DMS79 treated with DMSO at 0.1 percent for 48 hours (cell line): ENCODE measurements around the gene ZNF90.
A peak's percentile ranks its signal among the peaks of the same experiment; 100 is the strongest.
"Not testable (repeated sequence)": the region's sequence is repeated elsewhere in the genome, so short reads cannot be mapped to it uniquely, and the experiment has no call there.

Experiments used
- DNase-seq: peaks from one replicate; lab custom pipeline; 2025; lab: John Stamatoyannopoulos, UW

The ZNF90 gene

DNA sequence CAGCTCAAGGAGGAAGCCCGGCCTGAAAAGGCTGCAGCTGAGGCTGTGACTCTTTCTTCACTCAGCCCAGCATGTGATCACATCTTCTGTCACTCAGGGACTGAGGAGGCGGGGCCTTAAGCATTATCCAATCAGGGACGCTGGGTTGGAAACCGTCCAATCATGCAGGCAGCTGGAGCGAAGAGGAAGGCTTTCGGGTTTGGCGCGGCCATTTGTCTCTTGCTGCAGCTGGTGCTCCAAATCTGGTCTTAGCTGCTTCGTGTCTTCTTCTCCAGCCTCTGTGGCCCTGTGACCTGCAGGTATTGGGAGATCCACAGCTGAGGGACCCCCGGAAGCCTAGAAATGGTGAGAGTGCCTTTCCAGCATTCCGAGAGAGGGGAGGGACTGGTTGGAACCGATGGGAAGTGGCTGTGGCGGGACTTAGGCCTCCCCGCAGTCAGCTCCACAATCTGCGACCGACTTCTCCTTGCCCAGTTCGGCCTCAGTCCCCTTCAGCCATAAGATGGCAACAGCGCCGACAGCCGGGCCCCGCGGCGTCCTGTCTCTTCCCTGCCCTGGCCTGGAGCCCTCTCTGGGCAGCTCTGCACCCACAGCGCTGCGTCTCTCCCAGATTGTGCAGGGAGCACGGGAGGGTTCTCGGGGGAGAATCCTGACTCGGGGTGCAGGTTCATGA is at the start of gene ZNF90:
TSS of gene ZNF90 (plus strand) at position 210 of the 673 bp plus-strand sequence. CDS start at position 343, 133 bp downstream.
- DNase-seq = peak; percentile 96

DNA sequence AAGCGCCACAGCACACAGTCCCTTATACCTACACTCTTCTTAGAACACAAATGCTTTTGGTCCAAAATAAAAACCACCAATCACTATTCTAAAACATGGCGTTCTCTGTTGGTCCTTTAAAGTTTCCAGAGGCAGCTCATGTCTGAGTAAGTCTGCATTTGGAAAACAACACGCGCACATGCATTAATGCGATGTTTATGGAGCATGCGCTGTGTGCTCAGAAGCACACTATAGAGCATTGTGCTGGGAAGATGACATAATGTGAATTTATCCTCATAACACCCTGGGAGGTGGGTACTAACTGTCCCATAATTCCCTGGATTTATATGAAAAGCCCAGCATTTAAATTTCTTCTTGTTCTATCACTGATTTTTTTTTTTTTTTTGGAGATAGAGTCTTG is 49.2 kb upstream of the ZNF90 start:
- DNase-seq = no peak

DNA sequence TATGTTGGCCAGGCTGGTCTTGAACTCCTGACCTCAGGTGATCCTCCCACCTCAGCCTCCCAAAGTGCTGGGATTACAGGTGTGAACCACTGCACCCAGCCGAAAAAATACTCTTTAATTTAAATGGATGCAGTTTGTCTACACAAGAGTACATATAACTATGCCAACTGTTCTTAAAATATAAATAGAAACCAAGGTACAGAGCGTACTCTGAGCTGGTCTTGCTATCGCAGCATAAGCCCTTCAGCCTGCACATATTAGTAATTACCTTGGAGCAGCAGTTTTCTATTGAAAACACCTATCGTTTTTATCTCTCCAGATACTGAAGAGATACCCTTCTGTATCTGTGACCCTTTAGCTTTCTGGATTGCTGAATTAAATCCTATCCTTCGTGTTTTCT is 41.9 kb upstream of the ZNF90 start:
- no peak for DNase-seq

DNA sequence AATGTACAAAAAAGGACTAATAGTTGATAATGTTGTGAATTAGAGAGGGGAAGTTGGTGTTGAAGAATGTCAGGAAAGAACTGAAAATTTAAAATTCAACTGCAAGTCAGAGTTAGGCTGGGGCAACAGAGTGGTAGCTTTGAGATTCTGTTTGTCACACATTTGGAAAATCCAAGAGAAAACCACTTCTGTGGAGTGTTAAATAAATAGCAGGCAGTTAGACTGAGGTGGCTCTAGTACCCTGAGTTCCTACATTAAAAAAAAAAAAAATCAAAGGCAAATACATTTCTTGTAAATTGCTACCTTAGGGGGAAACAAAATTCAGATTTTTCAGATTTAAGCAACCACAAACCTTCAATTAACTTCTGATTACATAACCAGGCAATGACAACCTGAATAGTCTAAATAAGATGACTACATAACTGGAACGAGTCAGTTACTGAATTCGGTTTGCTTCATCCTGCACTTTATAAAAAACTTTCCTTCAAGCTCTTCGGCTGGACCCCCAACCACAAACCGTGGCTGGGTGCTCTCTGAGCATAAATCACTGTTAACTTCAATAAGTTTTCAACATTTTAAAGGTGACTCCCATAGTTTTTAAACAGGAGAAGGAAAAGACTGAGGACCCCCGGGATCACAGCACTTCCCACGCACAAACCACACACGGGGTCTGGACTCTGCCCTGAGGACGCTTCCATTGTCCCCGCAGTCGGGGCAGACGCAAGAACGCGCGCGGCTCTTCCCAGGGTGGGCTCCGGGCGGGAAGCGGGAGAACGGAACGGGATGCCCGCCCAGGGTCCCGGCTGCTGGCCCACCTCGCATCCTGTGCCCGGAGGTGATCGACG is 39.2 kb upstream of the ZNF90 start:
- peak; percentile 45 for DNase-seq

DNA sequence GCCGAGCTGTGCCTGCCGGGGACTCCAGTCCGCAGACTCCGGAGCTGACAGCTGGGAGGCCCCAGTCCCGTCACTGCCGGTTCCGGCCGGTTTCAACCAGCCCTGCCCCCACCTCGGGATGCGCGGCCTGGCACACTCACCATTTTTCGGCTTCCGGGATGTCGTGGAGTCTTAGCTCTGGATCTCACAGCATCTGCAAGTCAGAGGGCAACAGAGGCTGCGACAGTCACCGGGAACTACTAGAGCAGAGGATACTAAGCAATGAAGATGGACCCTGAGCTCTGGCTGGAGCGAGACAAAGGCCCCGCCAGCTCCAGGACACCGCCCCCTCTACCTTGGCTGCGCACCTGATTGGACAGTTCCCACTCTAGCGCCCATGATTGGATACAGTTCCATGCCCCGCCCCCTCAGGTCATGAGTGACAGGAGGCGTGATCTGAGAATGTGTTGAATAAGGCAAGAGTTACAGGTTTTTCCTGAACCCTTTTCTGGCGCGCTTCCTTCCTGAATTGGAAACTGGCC is 38.5 kb upstream of the ZNF90 start, which contains the start of gene ZNF682:
TSS of gene ZNF682 (minus strand) at position 303 of the 521 bp plus-strand sequence. CDS start at position 143, 160 bp downstream.
- peak; percentile 95 for DNase-seq

DNA sequence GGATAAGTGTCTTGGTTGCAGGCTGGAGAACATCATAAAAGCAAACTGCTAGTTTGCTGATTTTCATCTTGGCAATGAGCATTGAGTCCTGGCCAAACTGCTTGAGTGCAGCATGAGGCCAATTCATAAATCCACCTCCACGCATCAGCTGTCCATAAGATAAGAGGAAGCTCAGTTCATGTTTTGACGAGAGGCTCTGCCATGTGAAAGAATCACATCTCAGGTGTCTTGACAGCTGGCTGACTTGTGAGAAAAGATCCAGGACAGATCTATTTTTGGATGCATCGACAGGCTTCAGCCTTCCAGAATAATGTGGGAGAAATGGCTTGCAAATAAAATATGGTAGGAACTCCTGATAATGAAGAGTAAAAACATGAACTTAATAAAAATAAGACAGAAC is 33.1 kb upstream of the ZNF90 start:
- DNase-seq = no peak

DNA sequence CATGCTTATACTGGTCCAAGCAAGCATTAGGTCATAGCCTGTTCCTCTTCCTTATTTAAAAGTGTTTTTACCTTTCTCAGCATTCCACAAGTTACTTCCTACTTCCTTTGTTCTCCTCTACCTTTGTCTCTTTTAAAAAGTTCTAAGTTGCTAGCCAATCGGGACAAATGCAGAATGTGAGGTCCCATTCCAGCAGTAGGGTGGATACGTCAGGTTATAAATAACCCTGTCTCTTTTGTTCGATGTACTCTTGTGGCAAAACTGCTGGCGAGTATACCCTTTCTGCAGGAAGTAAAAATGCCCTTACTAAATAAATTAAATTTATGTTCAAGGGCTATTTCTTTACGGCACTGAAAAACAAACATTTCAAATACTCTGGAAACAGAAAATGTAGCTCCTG is 32.1 kb upstream of the ZNF90 start:
- not testable (repeated sequence) for DNase-seq

DNA sequence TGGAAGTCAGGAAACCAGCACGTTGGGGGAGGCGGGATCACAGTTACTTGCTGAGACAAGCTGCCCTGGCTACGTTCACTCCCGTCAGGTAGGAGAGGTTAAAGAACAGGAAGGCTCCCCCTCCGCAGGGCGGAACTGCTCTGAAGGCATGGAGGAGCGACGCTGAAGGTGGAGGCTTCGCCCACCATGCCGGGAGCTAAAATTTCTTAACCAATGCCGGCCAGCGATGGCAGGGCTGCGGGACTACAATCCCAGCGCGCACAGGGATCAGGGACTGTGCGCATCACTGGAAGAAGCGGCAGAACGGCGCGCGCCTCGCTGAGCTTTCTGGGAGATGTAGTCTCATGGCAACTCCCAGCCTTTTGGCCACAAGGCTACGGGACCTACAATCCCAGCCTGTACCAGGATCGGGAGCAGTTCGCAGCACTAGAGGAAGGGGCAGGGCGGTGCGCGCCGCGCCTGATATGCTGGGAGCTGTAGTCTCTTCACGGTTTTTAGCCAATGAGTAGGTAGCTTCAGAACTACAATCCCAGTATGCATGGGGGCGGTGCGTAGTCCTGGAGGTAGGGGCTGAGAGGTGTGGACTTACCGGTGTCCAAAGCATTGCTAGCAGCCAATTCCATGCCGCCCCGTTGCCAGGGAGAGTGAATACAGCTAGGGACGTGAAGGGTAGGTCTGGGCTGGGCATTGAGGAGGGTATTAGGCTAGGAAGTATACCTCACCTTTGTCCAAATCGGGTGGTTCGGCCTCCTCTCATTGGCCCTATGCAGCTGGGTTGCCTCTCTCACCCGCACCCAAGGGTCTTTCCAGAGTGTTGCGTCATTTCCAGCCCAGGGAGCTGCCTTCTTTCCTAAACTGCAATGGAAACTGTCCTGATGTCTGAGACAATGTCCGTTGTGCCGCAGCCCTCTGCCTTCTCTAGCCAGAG is 25.7 kb upstream of the ZNF90 start:
- DNase-seq = peak; percentile 97

DNA sequence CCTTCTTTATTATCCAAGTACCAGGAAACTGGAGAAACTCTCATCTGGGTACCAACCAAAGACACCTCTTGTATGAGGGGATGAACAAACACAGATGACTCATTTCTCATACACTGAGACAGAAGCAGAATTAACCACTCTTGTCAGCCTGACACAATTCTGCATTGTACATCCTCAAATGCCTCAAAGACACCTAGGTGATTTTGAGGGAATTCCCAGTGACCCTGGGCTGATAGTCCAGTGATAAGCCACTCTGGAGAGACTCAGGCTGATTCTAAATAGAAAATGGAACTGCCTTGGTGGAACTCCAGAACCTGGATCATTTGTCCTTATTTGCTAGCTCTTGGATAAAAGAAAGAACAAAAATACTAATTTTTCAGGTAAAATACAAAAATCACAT is 19.1 kb upstream of the ZNF90 start:
- not testable (repeated sequence) for DNase-seq

DNA sequence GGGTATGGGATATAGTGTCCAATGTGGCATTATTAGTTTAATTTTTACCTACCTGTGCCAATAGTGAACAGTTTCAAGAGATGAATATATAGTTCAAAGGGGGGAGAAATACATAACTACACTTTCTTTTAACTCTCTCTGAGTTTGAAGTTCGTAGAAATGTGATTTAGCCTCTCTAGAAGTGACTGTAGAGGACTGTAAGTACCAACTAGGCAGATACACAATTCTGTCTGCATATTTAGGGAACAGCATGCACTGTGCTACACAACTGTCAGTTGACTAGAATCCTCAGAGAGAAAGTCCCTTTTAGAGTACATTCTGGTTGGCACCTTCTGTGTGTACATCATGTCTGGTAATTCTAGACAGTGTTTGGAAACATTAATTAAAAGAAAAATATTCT is 17.5 kb upstream of the ZNF90 start:
- no peak for DNase-seq

DNA sequence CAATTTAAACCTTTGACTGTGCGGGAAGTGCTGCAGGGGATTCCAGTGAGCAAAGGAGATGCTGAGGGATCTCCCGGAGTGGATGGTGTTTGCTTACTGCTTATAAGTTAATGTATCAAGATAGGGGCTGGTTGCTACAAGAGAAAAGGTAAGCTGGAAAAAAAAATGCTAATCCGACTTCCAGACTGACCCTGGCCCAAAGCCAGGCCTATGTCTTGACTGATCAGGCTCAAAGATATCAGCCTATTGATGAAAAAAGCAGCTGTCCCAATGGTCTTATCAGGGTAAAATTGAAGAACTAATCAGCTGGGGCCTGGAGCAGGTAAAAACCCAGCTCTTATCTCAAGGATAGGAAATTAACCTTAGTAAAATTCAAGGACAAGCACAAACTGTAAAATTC is 10.9 kb upstream of the ZNF90 start:
- DNase-seq = no peak

DNA sequence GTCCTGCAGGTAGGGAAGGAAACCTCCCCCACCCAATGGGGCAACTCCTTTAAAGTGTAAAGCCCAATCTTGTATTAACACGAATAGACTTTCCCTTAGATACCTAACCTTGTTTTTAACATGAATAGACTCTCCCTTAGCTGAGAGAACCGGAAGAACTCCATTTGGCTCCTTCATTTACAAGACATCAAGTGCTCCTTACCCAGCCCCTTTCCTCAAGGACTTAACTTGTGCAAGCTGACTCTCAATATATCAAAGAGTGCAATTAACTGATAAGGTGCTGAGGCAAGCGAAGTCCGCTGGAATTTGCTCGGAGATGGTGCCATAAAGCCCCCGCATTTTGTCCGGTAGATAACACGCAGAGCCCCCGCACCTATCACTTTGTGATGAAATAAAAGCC is 9.9 kb upstream of the ZNF90 start:
- no peak for DNase-seq

DNA sequence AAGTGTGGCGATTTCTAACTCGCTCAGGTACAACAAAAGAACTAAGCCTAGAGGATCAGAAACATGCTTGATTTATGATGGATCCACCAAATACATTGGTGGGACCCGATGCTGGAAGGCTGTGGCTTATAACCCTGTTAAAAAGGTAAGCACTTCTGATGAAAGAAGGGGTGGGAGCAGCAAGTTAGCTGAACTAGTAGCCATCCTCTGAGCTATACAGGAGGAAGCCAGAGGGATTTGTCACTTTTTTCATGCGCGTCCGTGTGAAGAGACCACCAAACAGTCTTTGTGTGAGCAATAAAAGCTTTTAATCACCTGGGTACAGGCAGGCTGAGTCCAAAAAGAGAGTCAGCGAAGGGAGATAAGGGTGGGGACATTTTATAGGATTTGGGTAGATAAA is 9.2 kb upstream of the ZNF90 start:
- not testable (repeated sequence) for DNase-seq

DNA sequence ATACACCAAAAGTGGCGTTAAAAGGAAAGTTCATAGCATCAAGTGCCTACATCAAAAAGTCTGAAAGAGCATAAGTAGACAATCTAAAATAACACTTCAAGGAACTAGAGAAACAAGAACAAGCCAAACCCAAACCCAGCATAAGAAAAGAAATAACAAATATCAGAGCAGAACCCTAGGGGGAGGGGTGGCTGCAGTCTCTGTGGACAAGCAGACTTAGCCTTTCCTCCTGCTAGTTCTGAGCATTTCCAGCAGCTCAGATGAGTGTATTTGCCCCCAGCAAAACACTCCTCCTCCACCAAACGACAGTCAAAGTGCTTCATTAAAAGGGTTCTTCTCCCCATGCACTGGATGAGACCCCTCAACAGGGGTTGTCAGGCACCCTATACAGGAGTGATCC is 7.1 kb upstream of the ZNF90 start:
- no peak for DNase-seq

DNA sequence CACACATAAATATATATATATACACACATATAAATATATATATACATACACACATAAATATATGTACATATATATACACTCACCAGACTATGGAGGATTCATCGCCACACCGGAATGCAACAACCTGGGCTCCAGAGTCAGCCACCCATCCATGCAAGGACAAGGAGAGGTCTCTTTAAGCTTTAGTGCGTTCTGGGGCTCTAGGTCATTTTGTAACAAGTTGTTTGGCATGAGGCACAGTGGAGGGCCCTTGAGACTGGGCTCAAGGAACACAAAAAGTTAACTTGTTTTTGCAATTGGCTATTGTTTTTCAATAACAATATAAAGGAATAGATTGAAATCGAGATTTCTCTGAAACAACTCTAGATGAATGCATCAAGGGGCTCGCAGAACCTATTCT is 4.9 kb upstream of the ZNF90 start:
- DNase-seq = no peak

DNA sequence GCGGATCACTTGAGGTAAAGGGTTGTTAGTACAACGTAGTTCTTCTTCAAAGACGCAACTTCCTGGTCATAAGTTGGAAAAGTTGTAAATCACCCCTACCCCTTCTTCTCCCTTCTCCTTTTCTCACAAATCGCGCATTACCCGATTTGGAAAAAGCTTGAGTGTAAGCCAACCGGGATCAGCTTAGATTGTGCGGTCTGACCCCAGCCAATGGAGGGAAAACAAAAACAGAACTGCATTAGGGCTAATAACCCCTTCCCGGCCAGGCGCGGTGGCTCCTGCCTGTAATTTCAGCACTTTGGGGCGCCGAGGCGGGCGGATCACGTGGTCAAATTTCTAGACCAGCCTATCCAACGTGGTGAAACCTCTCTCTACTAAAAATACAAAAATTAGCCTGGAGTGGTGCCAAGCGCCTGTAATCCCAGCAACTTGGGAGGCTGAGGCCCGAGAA is 806 bp downstream of the ZNF90 start:
- peak; percentile 60 for DNase-seq

DNA sequence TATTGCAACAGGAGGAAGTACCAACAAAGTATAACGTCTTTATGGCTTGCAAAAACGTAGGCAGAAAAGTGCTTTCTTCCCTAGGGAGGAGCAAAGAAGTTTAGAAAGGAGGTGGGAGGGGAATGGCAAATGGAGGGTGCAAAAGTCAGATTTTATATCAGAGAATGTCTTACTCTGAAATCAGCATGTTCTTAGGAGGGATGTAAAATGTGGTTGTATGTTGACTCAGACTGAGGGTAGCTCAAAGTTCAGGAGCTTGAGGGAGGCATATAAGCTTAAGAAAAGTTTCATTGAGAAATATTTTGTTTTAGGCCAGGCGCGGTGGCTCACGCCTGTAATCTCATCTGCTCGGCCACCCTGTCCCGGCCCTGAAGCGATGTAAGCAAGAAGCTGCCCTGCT is 1.7 kb downstream of the ZNF90 start:
- DNase-seq = no peak

DNA sequence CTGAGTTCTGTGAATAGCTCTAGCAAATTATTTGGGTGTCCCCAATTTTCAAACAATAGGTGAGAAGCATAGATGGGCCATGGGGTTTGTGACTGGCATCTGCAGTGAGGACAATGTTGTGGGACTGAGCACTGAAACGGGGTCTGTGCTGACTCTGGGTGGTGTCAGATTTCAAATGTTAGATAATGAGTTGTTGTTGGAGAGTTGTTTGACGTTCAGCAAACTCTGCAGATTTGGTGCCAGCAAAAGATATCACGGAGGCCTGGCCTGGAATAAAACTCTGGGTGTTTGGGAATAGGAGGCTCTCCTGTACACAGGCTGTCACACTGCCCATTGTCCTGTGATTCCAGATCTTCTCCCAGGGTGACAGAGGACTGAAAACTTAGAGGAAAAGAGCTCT is 2.9 kb downstream of the ZNF90 start:
- DNase-seq = no peak

DNA sequence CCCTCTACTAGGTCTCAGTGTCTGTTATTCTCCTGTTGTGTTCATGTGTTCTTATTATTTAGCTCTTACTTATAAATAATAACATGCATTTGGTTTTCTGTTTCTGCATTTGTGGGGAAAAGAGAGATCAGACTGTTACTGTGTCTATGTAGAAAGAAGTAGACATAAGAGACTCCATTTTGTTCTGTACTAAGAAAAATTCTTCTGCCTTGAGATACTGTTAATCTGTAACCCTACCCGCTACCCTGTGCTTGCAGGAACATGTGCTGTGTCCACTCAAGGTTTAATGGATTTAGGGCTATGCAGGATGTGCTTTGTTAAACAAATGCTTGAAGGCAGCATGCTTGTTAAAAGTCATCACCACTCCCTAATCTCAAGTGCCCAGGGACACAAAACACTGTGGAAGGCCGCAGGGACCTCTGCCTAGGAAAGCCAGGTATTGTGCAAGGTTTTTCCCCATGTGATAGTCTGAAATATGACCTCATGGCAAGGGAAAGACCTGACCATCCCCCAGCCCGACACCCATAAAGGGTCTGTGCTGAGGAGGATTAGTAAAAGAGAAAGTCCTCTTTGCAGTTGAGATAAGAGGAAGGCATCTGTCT is 4.5 kb downstream of the ZNF90 start:
- DNase-seq = peak; percentile 33

DNA sequence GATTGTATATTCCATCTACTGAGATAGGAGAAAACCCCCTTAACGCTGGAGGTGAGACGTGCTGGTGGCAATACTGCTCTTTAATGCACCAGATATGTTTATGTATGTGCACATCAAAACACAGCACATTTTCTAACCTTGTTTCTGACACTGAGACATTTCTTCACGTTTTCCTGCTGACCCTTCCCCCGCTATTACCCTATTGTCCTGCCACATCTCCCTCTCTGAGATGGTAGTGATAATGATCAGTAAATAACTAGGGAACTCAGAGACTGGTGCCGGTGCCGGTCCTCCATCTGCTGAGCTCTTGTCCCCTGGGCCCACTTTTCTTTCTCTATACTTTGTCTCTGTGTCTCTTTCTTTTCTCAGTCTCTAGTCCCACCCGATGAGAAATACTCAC is 5.1 kb downstream of the ZNF90 start:
- DNase-seq = peak; percentile 31

DNA sequence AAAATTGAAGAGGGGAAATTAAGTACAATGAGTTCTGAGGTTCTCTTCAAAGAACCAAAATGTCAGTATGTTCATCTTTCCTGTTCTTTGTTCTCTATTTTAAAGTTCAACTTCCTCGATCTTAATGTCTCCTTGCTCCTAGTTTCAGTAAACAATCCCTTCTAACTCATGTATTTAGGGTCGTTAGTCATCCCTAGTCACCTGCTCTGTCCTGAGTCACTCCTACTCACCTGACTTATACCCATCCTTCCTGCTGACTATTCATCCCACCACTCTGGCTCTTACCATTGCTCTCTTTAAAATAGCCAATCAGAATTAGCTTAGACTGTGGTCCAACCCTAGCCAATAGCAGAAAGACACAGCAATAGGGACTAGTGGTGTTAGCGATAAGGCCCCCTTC is 24.3 kb downstream of the ZNF90 start:
- DNase-seq = no peak
